Gastroesophageal sphincter (tissue), 2 donors: Measurements from ENCODE around the gene SF1.

Experiments
- EP300 ChIP-seq: sonication (generic); formaldehyde crosslinking; IDR thresholded peaks from one replicate; pipeline ENCODE4 v1.6.1; 2017; ENCODE audit warnings: antibody characterized with exemption, mild to moderate bottlenecking
- POLR2A ChIP-seq, 2 donors: fragments of 450-650 bp; IDR thresholded peaks; one replicate each; pipeline ENCODE4 v1.6.1; 2017; ENCODE audit warnings: antibody characterized with exemption in 2 of 2, mild to moderate bottlenecking in 2 of 2, moderate library complexity in 1 of 2

DNA sequence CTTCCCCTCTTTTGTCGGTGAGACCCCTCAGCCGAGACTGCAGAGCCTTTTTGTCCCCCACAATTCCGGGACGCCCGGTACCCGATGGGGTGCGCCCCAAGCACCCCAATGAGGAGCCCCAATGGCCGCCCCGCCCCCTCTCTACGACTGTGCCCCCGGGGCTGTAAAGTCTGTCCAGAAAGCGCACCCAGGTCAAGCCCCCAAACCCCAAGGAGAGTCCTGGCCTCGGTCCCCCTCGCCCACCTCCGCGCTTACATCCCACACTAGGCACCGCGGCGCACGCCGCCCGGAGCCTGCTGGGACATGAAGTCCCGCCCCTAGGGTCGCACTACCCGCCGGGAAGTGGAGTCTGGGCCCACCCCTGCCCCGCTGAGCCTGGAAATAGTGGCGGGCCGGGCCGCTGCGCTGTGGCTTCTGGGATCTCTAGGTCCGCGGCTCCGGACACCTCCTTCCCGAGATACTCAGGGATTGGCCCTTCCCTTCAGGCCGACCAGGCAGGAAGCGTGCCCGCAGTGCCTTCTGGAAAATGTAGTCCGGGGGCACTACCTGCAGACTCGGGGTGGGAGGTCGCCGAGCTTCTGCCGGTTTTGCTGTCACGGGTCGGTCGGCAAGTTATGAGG, 32.0 kb upstream of the SF1 start, which contains the start of gene MEN1:
- TF ChIP-seq POLR2A (IDR thresholded peaks at IDR 0.05) (peak; percentile 55), EP300 (no peak)
